ENCODE measurements around the gene XIRP1. TPM values are rescaled to one million over a fixed set of nuclear protein-coding genes. Genes with fewer than 3 reads are reported as not detected.
A peak's percentile ranks its signal among the peaks of the same experiment; 100 is the strongest.

The XIRP1 gene
- total RNA-seq, 1 donor = 0.09 TPM

DNA sequence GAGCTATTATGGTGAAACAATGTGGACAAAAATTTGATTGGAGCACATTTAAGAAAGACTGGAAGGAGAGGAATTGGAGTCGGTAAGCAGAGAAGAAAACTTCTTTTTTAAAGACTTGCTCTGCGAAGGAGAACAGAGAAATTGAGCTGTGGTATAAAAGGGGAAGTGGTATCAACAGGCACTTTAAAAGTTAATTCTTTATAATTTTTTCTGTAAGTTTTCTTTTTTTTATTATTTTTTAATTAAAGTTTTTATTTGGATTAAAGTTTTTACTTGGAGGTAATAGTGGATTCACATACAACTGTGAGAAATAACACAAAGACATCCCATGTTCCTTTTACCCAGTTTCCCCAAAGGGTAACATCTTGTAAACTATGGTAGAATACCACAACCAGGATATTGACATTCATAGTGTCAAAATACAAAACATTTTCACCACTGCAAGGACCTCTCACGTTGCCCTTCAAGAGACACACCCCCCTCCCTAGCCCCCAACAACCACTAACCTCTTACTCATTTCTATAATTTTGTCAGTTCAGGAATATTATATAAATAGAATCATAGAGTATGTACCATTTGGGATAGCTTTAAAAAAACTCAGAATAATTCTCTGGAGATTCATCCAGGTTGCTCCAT, 33.8 kb upstream of the XIRP1 start:
- H3K4me3 ChIP-seq (ENCODE audit: low read depth, low read length) = no peak overlapping the region
- TF ChIP-seq, protein P1, sequence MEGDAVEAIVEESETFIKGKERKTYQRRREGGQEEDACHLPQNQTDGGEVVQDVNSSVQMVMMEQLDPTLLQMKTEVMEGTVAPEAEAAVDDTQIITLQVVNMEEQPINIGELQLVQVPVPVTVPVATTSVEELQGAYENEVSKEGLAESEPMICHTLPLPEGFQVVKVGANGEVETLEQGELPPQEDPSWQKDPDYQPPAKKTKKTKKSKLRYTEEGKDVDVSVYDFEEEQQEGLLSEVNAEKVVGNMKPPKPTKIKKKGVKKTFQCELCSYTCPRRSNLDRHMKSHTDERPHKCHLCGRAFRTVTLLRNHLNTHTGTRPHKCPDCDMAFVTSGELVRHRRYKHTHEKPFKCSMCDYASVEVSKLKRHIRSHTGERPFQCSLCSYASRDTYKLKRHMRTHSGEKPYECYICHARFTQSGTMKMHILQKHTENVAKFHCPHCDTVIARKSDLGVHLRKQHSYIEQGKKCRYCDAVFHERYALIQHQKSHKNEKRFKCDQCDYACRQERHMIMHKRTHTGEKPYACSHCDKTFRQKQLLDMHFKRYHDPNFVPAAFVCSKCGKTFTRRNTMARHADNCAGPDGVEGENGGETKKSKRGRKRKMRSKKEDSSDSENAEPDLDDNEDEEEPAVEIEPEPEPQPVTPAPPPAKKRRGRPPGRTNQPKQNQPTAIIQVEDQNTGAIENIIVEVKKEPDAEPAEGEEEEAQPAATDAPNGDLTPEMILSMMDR (IDR thresholded peaks at IDR 0.05; ENCODE audit: insufficient read depth, low read length) = no peak
- peak; percentile 3 for DNase-seq (ENCODE audit: low read depth)

DNA sequence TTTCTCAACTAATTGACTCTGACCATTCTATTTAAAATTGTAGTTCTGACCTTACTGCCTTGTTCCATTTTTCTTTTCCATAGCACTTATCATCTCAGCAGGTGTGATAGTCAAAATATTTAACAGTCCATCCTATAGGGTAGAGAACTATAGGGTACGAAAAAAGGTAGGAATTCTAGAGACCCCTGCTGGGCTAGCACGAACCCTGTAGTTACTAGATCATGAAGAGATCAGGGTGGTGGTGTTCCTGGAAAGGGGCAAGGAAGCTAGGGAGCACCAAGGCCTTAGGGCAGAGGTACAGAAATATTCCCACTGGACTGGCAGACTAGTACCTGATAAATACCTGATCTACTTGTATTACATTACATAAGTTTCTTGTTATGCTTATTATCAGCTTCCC, 31.9 kb upstream of the XIRP1 start:
- DNase-seq (ENCODE audit: low read depth) = no peak

DNA sequence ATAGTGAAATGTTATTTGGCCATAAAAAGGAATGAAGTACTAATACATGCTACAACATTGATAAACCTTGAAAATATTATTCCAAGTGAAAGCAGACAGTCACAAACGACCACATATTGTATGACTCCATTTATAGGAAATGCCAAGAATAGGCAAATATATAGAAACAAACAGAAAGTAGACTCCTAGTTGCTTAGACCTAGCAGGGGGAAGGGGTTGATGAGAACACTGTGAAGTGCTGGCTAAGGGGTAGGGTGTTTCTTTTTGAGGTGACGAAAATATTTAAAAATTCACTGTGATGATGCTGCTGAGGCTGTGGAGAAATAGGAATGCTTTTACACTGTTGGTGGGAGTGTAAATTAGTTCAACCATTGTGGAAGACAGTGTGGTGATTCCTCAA, 30.5 kb upstream of the XIRP1 start:
- TF ChIP-seq, protein P1 (IDR thresholded peaks at IDR 0.05; ENCODE audit: insufficient read depth, low read length) = no peak

More for the DNA sequence above, 31.9 kb upstream of the XIRP1 start:
- no peak overlapping the region for H3K4me3 ChIP-seq (ENCODE audit: low read depth, low read length)
- TF ChIP-seq, protein P1 (IDR thresholded peaks at IDR 0.05; ENCODE audit: insufficient read depth, low read length) = no peak

DNA sequence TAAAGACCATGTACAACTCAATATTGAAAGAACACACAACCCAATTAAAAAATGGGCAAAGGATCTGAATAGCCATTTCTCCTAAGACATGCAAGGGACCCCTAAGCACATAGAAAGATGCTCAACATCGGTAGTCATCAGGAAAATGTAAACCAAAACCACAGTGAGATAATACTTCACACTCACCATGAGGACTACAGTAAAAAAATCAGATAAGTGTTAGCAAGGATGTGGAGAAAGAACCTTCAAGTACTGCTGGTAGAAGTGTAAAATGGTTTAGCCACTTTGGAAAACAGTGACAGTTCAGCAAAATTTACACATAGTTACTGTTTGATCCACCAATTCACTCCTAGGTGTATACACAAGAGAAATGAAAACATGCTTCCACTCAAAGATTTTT, 30.1 kb upstream of the XIRP1 start:
- no peak for DNase-seq (ENCODE audit: low read depth)
- TF ChIP-seq, protein P1 (IDR thresholded peaks at IDR 0.05; ENCODE audit: insufficient read depth, low read length) = no peak
- no peak overlapping the region for H3K4me3 ChIP-seq (ENCODE audit: low read depth, low read length)

More for the DNA sequence above, 30.5 kb upstream of the XIRP1 start:
- no peak for DNase-seq (ENCODE audit: low read depth)
- H3K4me3 ChIP-seq (ENCODE audit: low read depth, low read length) = no peak overlapping the region

DNA sequence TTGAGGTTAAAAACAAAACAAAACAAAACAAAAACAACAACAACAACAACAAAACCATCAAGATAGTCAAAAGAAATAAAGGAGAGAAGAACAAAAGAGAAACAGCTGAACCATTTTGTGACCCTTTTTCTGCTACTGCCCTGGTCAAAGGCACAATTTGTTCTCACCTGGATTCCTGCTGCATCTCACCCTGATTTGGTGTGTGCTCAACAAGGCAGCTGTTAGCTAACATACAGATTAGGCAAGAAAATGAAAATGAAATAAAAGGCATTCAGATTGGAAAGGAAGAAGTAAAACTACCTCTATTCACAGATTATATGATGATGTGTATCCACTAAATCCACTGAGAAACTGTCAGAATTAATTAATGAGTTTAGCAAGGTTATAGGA, 28.7 kb upstream of the XIRP1 start:
- H3K4me3 ChIP-seq (ENCODE audit: low read depth, low read length) = no peak overlapping the region
- TF ChIP-seq, protein P1 (IDR thresholded peaks at IDR 0.05; ENCODE audit: insufficient read depth, low read length) = no peak
- DNase-seq (ENCODE audit: low read depth) = no peak

DNA sequence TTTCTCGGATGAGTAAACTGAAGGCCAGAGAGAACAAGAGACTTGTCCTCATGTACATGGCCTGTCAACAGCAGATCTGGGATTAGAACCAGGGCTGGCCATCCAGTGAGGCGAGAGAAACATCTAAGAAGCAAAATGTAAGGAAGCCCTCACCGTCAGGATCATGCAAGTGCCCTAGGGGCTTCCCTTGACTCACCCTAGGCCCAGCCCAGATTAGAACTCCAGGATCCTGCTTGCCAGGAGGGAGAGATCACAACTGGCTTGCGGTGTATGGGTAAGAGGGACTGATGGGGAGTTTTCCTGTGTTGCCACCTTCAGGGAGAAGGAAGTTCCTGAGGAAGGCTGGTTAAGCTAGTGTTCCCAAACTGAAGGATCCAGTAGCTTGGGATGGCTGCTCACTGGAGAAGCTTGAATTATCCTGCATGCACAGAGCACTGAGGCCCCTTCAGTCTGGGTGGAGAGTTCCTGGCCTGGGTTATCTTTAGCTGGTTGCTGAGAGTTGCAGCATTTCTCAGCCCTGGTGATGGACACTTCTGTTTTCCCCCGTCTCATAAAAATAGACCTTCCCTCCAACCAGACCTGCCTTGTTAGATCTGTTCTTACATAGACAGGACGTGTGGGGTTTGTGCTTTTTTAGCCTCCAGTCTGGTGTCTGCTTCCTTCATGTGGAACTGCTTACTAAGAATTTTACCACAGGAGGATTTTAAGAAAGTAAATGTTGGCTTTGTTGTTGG, 28.2 kb upstream of the XIRP1 start:
- H3K4me3 ChIP-seq (ENCODE audit: low read depth, low read length) = no peak overlapping the region
- TF ChIP-seq, protein P1 (IDR thresholded peaks at IDR 0.05; ENCODE audit: insufficient read depth, low read length) = no peak
- no peak for DNase-seq (ENCODE audit: low read depth)
